ELR (cell line): Measurements from ENCODE around the gene ZNF750.

Source experiments
- DNase-seq: peaks from one replicate; pipeline ENCODE4 v3.0.0-alpha.2; 2015; ENCODE audit warnings: low read depth

The ZNF750 gene

DNA sequence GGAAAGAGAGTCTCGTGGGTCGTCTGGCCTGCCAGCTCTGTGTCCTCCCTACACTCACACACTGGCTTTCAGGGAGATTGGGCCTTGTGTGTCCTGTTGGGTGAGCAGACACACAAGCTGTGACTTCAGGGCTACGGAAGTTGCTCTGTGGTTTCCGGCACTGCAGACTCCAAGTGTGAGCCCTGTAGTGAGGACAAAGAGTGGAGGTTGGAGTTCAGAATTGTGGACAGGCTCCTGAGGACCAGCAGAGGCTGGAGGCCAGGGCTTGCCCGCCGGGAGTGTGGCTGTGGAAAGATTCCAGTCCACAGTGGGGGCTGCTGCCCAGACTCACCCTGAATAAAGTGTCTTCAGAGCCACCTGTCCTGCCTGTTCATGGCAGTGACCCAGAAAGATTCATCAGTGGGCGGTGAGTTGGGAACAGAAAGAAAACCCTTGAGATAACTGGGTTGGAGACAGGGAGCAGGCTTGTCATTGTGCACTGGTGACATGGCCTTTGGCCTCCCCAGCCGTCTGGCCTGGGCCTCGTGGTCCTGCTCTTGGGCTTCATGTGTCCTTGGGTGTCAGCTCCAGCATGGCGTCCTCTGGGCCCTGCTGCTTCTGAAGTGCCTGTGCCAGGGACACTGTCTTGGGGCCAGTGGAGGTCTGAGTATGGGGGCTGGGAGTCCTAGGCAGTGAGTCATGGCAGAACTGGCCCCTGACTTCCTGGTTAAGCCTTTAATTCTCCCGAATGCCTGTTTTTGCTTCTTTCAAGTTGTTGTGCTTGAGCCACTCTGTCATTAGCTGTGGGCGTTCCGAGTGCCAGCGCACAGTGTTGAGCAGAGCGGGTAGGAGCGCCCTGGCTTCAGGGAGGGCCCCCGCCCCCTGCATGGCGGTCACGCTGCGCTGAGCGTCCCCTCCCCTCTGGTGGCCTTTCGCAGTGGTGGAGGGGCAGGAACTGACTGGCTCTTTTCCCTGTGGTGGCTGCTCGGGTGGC, 19.9 kb upstream of the ZNF750 start:
- DNase-seq, result peak; percentile 75

DNA sequence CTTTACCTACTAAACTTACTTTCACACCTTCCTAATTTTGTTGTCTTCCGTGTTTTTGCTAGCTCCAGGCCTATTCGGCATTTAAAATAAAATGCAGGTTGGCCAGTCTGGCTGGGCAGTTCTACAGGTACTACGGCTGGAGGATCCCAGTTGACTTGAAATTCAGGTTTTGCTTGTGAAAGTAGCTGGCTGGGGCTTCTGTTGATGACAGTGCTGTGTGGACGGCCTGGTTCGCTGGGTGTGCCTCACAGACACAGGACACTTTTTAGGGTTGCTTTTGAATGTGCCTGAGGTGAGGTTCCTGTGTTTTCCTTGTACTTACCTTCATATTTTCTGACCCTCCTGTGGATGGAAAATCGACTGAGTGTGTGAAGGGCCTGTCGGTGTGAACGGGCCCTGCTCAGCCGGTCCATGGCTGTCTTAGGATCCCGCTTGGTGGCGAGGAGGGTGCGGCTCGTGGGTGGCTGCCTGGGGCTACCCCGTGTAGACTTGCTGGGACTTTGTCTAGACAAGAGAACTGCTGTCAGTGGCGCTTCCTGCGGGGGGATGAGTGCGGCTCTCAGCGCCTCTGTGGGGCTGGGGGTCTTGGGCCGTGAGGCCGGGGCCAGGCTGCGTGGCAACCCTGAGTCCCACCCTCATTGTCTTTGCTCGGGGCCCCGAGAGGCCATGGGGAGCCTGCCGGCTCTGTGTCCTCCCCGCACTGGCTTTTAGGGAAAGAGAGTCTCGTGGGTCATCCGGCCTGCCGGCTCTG, 18.7 kb upstream of the ZNF750 start:
- DNase-seq, result no peak

DNA sequence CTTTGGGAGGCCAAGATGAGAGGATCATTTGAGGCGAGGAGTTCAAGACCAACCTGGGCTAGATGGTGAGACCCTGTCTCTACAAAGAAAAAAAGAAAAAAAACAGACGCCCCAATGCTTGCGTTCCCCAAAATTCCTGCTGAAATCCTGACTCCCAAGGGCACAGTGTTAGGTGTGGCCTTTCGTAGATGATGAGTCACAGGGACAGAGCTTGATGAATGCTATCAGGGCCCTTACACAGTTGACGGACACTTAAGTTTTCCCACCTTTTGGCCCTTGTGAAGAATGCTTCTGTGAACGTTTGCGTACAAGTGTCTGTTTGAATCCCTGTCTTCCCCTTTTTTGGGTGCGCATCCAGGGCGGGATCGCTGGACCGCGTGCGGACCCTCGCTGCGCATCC, 16.5 kb upstream of the ZNF750 start:
- peak; percentile 29 for DNase-seq

DNA sequence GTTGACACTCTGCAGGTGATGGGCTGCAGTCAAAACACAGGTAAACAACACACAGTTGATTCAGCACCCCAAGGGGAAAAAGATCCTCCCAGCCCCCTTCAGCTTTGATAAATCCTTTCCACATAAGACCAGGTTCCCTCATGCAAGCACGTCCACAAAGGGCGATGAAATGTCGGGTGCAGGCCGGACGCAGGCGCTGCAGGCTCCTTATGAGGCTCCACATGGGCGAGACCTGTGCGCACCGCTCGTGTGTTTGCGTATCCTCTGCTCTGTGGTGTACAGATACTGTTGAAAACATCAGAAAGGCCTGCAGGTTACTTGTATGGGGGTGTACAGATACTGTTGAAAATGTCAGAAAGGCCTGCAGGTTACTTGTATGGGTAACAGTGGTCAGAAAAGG, 14.4 kb upstream of the ZNF750 start:
- no peak for DNase-seq

DNA sequence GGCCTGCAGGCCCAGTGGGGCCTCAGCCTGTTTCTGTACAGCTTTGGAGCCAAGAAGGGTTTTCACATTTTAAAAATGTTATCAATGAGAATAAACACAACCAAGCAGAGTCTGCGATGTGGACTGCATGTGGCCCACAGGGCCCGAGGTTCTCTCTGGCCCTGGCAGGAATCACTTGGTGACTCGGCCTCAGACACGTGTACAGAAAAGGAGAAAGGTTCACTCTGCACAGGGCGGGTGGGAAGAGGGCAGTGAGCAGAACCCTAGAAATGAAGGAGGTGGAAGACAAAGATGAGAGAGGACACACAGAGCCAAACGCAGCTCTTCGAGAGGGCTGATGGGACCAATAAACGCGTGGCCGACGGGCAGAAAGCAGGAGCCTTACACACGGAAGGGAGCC, 11.6 kb upstream of the ZNF750 start:
- DNase-seq, result no peak

DNA sequence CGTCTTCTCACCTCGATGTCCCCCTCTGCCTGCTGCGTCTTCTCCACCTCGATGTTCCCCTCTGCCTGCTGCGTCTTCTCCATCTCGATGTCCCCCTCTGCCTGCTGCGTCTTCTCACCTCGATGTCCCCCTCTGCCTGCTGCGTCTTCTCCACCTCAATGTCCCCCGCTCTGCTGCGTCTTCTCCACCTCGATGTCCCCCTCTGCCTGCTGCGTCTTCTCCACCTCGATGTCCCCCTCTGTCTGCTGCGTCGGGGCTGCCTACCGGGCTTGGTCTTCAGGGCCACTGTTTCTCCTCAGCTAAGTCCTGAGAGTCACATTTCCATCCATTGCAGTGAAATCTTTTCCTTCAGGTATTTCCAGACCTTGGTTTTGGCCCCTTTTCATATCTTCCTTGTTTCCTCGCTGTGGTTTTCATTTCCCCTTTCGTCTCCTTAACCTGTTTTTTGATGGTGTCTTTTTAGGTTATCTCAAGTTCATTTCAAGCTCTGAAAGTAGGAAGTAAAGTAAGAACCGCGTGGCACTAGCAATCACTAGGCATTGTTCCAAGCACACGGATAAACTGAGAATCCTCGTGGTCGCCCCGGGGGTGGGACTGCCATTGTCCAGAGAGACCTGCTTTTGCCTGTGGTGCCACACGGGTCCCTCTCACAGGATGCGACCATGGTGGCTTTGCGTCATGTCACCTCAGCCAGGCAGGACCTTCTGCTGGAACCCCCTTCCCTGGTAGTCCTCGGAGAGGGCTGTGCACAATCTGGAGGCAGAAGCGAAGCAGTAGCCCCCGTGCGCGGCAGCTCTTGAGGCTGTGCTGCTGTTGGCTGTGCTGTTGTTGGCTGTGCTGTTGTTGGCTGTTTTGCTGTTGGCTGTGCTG, 9.5 kb upstream of the ZNF750 start:
- no peak for DNase-seq

DNA sequence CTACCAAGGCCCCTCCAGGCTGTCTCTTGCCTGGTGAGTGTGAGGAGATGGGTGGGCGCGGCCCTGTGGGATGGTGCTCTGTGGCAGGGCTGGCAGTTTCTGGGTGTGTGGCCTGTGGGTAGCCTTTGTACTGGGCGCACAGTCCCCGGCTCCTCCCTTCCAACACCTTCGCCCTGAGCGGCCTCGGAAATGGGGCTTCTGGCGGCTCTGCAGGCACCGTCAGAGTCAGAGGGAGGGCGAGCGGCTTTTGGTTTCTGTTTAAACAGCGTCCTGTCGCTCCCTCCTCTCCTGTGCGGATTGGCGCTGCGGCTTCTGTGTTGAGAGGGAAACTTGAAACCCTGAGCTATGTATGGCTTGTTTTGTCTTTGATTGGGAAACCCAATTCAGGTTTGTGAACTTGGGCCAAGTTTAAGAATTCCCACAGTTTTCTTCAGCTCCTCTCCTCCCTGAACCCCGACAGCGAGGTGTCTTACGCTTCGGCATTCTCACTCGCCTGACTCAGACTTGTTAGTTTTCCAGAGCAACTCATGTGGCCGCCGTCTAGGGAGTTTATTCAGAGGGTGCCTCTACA, 8.3 kb upstream of the ZNF750 start:
- DNase-seq, result peak; percentile 13

DNA sequence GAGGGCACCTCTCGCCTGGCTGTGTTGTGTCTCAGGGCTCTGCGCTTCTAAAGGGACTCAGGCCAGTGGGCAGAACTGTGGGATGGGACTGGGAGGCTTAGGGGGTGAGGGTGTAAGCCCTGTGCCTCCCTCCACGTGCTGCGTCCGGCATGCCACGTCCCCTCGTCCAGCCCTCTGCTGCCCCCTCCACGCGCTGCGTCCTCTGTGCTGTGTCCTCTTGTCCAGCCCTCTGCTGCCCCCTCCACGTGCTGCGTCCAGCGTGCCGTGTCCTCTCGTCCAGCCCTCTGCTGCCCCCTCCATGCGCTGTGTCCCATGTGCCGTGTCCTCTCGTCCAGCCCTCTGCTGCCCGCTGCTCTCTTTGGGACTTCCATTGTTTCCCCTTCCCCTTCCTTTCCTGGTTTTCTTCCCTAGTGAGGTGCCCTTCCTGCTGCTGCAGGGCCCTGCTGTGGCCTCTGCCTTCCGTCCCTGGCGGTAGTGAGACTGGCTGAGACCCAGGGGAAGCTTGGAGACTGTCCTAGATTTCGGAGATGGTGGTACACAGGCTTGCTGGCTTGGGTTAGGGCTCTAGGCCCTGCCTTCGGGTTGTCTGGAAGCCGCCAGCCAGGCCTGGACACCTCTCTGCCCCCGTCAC, 6.4 kb upstream of the ZNF750 start:
- no peak for DNase-seq

DNA sequence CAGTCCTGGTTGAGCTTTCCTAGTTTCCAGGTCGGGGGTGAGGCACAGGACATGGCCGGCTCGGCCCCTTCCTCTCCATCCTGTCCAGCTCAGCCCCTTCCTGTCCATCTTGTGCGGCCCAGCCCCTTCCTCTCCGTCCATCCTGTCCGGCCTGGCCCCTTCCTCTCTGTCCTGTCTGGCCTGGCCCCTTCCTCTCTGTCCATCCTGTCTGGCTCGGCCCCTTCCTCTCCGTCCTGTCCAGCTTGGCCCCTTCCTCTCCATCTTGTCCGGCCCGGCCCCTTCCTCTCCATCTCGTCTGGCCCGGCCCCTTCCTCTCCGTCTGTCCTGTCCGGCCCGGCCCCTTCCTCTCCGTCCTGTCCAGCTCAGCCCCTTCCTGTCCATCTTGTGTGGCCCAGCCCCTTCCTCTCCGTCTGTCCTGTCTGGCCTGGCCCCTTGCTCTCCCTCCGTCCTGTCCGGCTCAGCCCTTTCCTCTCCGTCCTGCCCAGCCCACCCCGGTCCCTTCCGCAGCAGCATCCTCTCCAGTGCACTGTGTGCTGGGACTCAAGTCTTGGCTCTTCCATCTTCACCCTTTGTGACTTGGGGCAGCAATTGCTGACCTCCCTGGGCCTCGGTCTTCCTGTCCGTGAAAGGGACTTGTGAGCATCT, 5.5 kb upstream of the ZNF750 start:
- DNase-seq, result no peak

DNA sequence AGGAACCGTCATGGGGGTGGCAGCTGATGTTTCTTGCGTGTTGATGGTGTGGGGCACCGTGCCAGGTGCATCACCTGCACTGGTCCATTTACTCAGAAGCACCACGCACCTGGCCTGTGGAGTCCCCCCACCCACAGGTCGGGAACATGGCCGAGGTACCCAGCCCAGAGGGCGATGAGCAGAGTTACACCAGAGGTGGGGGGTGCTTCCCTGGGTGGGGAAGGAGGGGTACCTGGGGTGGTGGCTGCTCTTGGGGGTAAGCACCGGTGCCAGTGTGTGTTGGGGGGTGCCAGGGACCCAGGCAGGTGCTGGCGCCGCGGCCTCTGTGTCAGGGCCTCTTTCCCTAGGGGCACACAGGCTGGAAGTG, 5.0 kb upstream of the ZNF750 start:
- DNase-seq, result no peak

DNA sequence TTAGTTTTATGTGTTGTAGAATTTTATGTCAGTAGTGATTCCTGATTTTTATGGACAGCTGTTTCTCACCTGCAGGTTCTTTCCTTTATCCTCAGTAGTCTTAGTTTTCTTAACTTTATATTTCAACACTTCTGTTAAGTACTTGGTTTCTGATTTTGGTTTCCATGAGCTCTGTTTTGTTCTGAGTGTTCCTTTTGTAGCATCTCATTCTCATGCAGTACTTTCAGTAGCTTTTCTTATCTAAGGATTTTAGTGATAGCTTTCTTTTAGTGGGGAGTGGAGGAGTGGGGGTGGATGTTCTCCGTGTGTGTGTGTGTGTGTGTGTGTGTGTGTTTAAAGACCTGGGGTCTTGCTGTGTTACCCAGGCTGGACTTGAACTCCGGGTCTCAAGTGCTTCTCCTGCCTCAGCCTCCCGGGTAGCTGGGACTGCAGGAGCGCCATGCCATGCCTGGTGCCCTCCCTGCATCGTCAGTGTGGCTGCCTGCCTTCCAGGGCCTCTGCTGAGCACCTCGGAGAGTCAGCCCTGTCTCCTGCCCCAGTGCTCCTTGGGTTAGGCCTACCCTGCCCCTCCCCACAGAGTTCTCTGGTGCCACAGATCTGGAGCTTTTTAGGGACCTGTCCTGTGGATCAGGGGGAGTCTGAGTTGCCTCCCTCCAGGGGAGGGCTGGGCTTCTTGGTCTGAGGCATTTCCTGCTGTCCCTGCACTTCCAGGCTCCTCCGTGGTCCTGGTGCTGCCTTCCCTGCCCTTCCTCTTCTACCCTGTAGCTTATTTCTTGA, 4.3 kb upstream of the ZNF750 start:
- DNase-seq, result no peak

DNA sequence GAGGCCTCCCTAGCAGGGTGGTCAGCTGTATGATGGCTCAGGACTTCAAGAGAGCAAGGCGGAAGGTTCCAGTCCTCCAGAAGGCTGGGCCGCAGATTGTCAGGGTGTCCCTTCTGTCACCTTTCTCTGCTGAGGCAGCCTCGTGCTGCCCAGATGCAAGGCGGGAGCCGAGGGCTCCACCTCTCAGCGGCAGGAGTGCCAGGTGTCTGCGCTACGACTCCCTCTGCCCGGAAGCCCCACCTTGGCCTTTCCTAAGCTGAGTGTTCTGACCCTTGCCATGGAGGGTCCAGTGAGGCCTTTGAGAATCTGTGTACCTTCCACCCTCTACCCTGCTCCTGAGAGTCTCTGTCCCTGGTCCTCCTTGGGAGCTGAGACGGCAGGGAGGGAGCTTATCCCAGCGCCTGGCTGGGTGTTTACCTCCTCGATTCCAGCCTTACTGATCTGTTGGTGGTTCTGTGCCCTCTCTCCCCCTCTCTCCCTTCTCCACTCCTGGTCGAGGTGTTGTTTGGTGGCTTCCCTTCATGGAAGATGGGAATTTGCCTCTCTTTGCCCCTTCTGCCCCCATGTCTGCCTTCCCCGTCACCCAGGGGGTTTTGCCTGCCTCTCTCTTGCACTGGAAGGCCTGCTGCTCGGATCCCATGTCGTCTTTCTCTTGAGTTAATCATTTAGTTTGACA, 2.2 kb upstream of the ZNF750 start:
- no peak for DNase-seq

DNA sequence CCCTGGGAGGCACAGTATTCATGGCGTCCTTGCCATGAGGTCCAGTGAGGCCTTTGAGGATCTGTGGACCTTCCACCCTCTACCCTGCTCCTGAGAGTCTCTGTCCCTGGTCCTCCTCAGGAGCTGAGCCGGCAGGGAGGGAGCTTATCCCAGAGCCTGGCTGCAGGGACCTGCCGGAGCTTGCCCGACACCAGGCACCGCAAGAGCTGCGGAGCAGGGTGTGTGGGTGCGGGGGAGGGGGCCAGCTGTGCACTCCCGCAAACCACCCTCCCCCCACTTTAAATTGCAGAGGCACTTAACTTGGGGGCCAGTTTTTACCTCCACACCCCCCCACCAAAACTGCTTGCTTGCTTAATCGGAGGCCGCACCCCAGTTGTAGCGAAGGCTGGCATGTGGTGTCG, 609 bp upstream of the ZNF750 start:
- DNase-seq, result no peak

DNA sequence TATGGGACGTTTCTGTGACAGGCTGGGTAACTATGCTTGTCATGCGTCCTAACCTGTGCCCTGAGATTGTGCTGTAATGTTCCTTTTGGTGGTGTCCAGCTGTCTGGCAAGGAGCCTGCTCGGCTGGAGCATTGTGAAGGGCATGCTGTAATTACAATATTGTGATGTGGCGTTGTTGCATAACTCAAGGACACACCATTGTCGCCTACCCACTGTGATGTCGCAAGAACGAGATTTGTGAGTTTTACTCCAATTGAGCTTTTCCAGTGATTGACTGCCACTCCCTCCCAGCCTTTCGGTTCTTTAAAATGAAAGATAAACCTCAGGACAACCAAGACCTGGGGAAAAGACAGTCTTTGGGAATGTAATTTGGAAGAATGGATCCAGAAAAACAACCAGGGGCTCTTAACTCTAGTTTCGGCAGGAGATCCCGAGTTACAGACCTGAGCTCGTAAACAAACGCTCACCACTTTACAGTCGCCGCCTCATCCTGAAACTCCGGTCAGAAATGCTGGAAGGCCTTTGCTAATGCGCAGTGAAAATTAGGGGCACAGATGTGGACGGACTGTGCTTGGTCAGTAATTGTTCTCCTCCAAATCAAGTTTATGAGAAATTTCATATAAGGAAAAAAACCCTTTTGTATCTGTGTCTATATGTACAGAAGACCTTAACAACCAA, 1.3 kb downstream of the ZNF750 start:
- DNase-seq, result no peak

DNA sequence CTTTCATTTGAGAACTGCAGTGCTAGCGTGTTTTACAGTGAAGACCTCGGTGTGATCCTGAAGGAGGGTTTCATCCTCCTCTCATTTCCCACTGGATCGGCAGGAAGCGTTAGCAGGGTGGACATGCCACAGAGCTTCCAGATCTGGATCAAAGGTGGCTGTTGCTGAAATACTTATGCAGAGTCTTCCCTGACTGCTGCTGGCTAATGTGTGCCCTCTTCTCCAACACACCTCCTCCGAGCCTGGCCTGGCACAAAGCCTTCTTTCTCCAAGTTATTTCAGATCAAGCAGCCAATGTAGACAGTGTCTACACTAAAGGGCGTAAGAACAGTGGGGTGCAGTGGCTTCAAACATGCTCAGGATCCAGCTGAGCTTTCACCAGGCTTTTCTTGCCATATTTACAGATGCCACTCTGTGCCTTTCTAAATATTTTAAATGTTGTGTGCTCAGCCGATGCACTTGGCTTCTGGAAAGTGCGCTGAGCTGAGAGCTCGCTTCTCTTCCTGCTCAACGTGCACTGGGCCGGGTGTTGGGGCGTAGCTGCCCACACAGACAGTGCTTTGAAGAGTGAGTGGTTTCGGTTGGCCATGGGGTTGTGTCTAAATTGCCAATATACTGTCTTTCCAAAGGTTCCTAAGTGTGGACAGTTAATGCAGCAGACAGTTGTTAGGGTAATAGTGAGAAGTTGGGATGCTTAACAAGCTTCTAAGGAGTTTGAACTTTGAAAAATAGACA, 2.1 kb downstream of the ZNF750 start:
- DNase-seq, result no peak

DNA sequence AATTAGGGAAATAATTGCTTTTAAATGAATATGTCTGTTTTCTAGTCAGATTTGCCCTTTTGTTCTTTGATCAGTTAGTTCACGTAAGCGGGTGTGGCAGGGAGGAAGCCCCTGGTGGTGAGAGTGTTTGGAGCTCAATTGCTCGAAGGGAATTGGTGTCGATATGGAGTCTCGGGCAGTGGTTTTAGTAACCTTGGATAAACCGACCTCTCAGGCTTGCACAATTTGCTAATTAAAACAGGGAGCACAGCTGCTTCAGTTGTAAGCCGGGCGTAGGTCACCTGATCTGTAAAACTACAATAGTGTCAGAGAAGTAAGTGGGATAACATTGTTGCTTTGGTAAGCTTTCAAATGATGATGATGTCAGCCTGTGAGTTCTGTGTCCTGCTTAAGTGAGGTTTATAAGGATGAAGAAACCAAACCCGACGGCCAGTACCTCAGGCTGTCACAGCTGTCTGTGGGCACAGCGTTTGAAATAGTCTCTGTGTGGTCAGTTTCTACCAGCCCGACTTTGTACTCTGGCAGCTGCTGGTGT, 2.9 kb downstream of the ZNF750 start:
- peak; percentile 17 for DNase-seq

DNA sequence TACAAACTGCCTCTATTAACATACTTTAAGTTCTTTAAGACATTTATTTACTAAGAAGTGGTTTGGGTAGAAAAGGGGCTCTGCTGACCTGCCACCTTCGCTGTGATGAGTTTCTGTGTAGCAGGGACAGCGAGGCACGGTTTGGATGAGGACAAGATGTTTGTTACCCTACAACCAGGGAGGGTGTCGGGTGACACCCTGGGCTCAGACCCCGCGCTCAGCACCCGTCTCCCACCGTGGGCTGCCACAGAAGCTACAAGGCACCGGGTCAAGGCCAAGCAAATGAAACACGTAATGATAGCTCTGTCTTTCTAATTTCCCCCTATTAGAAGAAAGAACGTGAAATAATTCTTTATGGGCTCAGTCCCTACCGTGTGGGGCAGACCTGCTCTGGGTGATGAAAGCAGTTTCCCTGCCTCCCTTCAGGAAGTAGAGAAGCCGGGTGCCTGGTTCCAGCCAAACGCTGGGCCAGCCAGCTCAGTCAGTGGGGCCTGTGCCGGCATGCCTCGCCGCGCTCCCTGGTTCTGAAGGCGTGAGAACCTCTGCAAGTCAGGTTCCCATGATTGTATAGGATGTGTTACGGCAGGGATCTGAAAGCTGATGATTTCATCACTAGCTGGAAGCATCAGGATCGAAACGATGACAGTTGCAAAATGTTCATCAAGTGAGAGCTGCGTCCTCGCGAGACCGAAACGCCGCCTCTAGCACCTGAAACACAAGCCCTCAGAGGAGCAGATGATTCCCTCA, 3.9 kb downstream of the ZNF750 start:
- DNase-seq, result no peak
